GM18526 (cell line): ENCODE results near the gene KDM4B.

Experiments
- POLR2A ChIP-seq: IDR thresholded peaks from 3 replicates; pipeline ENCODE4 v1.6.1; 2011; ENCODE audit not compliant: insufficient read length; ENCODE audit errors: extremely low read depth

Gene KDM4B

DNA sequence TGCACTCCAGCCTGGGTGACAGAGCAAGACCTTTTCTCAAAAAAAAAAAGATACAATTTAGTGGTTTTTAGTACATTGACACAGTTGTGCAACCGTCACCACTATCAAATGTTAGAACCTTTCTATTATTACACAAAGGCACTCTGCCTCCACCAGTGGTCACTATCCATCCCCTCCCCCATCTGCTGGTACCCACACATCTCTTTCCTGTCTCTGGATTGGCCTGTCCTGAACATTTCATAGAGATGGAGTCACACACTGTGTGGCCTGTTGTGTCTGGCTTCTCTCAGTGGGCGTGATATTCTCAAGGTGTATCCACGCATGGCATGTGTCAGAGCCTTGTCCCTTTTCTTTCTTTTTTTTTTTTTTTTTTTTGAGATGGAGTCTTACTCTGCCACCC, 11.2 kb downstream of the KDM4B start:
- TF ChIP-seq POLR2A = no peak

- no peak for TF ChIP-seq POLR2A
Observed at GRCh38 chr19:4980838-4981680, 12.1 kb downstream of the KDM4B start.

GRCh38 chr19:4981681-4981958, 12.7 kb downstream of the KDM4B start:
- no peak for TF ChIP-seq POLR2A

DNA sequence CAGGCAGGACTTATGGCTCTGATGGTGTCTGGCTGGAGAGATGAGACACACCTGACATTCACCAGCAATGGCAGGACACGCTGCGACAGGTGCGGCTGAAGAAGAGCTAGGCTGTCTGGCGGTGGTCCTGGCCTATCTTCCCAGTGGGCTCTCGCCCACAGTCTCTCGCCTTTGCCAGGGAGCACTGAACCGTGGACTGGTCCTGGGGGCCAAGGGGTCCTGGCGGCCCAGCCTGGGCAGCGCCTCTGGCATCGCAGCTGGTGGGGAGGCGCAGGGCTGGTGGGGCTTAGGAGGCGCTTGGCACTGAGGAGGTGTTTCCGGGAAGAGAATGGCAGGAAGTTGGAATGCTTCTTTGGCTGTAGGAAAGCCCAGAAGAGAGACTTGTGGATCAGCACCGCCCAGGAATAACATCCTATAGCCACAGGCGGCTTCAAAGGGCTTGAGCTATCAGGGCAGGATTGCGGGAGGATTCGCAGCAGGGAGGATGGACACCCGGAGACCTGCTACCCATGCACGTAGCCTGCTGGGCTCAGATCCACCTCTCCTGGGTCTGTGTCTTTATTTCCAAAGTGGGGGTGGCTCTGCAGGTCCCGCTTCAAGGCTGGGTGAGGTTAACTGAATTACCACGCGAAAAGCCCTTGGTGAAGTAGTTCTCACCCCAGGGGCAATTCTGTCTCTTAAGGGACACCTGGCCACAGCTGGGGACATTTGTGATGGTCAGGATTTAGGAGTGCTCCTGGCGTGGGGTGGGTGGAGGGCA, 14.6 kb downstream of the KDM4B start:
- no peak for TF ChIP-seq POLR2A

DNA sequence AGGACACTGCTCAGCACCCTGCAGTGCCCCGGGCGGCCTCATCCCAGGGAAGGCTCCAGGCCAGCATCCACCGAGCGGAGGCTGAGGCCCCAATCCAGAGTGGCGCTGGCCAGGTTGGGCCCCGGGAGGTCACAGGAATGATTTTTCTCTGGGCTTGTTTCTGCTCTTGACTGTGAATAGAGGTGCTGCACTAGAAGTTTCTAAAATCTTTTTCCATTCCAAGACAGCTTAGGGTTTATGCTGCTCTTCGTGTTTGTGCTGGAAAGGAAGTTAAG, 15.1 kb downstream of the KDM4B start:
- TF ChIP-seq POLR2A = no peak

GRCh38 chr19:4984438-4984990, 15.6 kb downstream of the KDM4B start:
- no peak for TF ChIP-seq POLR2A

- no peak for TF ChIP-seq POLR2A
Observed at GRCh38 chr19:4985551-4985991, 16.7 kb downstream of the KDM4B start.

DNA sequence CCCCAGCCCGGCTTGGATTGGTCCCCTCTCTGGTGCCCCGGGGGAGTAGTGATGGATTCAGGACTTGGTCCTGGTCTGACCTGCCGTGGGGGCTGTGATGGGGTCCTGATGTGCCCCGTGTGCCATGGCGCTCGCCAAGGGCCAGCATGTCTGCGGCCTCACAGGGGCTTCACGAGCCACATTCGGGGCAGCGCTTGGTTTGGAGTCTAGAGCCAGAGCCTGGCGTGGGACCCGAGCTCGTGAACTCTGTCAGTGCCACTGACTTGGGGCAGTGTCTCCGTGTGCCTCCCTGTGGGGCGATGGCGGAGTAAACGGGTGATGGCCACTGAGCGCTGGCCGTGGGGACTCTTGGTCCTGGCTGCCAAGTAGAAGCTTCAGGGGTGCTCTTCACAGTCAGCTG, 17.1 kb downstream of the KDM4B start:
- no peak for TF ChIP-seq POLR2A

DNA sequence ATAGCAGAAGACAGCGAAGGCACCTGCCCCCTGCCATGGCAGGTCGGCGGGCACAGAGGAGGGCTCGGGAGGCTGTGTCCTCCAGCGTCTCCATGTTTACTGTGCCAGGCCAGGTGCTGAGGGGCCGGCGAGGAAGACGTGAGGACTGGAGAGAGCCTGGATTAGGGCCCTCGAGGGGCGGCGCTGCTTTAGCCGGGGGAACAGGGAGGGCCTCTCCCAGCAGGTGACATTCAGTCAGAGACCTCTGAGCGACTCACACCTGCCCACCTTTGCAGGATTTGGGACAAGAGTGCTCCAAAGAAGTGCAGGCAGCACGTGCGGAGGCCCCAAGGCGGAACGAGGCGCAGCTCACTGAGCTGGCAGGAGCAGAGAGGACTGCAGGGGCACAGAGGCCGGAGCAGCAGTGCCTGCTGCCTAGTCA, 17.6 kb downstream of the KDM4B start:
- no peak for TF ChIP-seq POLR2A

DNA sequence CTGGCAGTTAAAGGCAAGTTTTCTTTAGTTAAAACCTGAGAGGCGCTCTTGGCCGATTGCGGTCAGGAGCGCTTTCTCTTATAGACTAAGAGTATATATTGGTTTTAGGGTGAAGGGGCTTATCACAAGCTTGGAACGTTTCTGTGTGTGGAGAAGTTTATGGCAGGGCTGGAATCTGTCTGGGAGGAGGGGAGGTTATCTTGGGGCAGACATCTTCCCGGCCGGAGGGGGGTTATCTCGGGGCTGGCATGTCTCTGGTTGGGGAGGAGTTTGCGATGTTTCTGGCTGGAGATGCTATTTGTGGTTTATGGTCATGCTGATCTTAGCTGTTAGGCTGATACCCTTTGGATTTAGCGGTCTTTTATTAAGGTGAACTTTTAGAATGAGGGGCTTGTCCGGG, 18.3 kb downstream of the KDM4B start:
- TF ChIP-seq POLR2A = no peak

DNA sequence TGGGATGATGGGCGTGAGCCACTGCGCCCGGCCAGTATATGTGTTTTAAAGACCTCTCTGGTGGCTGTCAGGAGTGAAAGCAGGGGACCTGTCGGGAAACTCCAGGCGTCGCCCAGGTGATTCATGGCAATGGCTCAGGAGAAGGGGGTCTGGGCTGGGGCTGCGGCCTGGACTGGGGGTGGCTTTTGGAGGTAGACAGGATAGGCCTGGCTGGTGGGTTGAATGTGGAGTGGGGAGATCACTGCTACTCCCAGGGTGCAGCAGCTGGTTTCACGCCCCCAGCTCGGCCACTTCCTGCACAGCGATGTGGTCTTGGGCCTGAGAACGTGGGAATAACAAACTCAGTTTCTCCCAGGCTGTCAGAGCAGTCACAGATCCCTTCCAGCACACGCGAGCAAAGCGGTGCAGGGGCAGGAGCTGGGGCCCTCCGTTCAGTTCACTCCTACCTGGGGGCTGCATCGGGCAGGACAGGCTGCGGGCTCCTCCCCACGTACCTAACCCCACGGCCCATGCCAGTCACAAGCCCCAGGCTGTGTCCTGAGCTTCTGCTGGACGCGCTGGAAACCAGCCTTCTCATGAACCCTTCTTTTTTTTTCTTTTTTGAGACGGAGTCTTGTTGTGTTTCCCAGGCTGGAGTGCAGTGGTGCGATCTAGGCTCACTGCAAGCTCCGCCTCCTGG, 18.9 kb downstream of the KDM4B start:
- TF ChIP-seq POLR2A = no peak

GRCh38 chr19:4988770-4989251, 19.9 kb downstream of the KDM4B start:
- no peak for TF ChIP-seq POLR2A

DNA sequence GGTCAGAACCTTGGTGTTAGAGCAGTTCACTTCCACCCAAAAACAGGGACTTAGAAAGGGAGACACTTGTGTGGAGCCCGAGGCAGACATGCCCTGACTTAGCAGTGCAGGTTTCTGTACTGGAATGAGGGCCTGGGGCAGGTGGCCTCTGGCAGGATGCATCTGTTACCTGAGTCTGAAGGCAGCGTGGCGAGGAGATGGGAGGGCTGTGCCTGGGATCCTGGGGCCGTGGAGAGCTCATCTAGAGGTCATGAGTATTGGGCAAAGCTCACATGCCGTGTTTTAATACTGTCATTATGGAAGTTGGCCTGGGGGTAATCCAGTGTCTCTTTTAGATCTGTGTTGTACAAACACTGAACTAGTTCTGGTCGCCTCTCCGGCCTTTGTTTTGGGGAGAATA, 21.4 kb downstream of the KDM4B start:
- TF ChIP-seq POLR2A = no peak

GRCh38 chr19:4991538-4991937, 22.6 kb downstream of the KDM4B start:
- no peak for TF ChIP-seq POLR2A

- TF ChIP-seq POLR2A = no peak
Observed at GRCh38 chr19:4991996-4992698, 23.2 kb downstream of the KDM4B start.
